ENCODE measurements around the gene UBAC1. TPM values are rescaled to one million over a fixed set of nuclear protein-coding genes. Genes with fewer than 3 reads are reported as not detected.

UBAC1 gene
- total RNA-seq, 2 experiments from 2014 or later, result 16.4 to 19.6 TPM

- Mint-ChIP-seq H3K4me1 (ENCODE audit: low read depth) (no peaks in the 10 kb centered on the region), H3K9me3 (no peaks in the 10 kb centered on the region), H3K36me3 (ENCODE audit: low read depth) (peaks cover 67% of the 10 kb centered on the region), H3K27ac (no peak overlapping the region), H3K4me3 (no peak overlapping the region), H3K27me3 (no peaks in the 10 kb centered on the region)
- CTCF ChIA-PET, result no interaction called here
- H3K4me3 ChIP-seq (ENCODE audit: low read length), result no peak overlapping the region
- peaks cover 0 to 5% of the 10 kb centered on the region in 2 experiments for H3K9me3 ChIP-seq (ENCODE audit: control insufficient read depth in 1 of 2, insufficient read depth in 1 of 2, low read length in 2 of 2)
- peaks cover under 1% of the 10 kb centered on the region for H3K4me1 ChIP-seq (ENCODE audit: insufficient read depth, low read length)
- TF ChIP-seq CTCF (IDR thresholded peaks at IDR 0.05), result no peak
- POLR2A ChIA-PET, result no interaction called here
- ATAC-seq (ENCODE audit: poor library complexity) (no peak), DNase-seq (no peak)
- H3K27ac ChIP-seq (ENCODE audit: low read depth in 1 of 2, low read length in 2 of 2), result no peak overlapping the region
- intact Hi-C loops (cut with DNase I, micrococcal nuclease), result no loop called here
- peaks cover 48% of the 10 kb centered on the region for H3K36me3 ChIP-seq (ENCODE audit: insufficient read depth, low read length)
- H3K27me3 ChIP-seq (ENCODE audit: control insufficient read depth in 1 of 2, insufficient read depth in 2 of 2, low read length in 2 of 2), result no peaks in the 10 kb centered on the region
Observed at GRCh38 chr9:135933114-135933513, 28.1 kb downstream of the UBAC1 start.

GRCh38 chr9:135932656-135933055 lies 28.5 kb downstream of the UBAC1 start:
- Mint-ChIP-seq H3K4me3 (no peak overlapping the region), H3K27ac (no peak overlapping the region), H3K9me3 (no peaks in the 10 kb centered on the region), H3K27me3 (no peaks in the 10 kb centered on the region), H3K36me3 (ENCODE audit: low read depth) (peaks cover 63% of the 10 kb centered on the region), H3K4me1 (ENCODE audit: low read depth) (no peaks in the 10 kb centered on the region)
- Histone ChIP-seq H3K4me3 (ENCODE audit: low read length) (no peak overlapping the region), H3K9me3 (ENCODE audit: control insufficient read depth in 1 of 2, insufficient read depth in 1 of 2, low read length in 2 of 2) (peaks cover 0 to 5% of the 10 kb centered on the region in 2 experiments), H3K36me3 (ENCODE audit: insufficient read depth, low read length) (peaks cover 43% of the 10 kb centered on the region), H3K27ac (ENCODE audit: low read depth in 1 of 2, low read length in 2 of 2) (no peak overlapping the region), H3K4me1 (ENCODE audit: insufficient read depth, low read length) (no peaks in the 10 kb centered on the region), H3K27me3 (ENCODE audit: control insufficient read depth in 1 of 2, insufficient read depth in 2 of 2, low read length in 2 of 2) (no peaks in the 10 kb centered on the region)
- POLR2A ChIA-PET, result no interaction called here
- TF ChIP-seq CTCF (IDR thresholded peaks at IDR 0.05), result no peak
- DNase-seq (no peak), ATAC-seq (ENCODE audit: poor library complexity) (no peak)
- intact Hi-C loops (cut with DNase I, micrococcal nuclease), result no loop called here
- CTCF ChIA-PET, result no interaction called here

GRCh38 chr9:135931349-135931820 lies 29.8 kb downstream of the UBAC1 start:
- no peaks in the 10 kb centered on the region for H3K27me3 Mint-ChIP-seq
- ATAC-seq (ENCODE audit: poor library complexity) (no peak), DNase-seq (no peak)
- H3K27ac ChIP-seq (ENCODE audit: low read depth in 1 of 2, low read length in 2 of 2), result no peak overlapping the region
- ChIA-PET POLR2A (no interaction called here), CTCF (no interaction called here)
- H3K4me1 ChIP-seq (ENCODE audit: insufficient read depth, low read length), result peaks cover 12% of the 10 kb centered on the region
- no peak overlapping the region for H3K27ac Mint-ChIP-seq
- H3K27me3 ChIP-seq (ENCODE audit: control insufficient read depth in 1 of 2, insufficient read depth in 2 of 2, low read length in 2 of 2), result no peaks in the 10 kb centered on the region
- H3K9me3 ChIP-seq (ENCODE audit: control insufficient read depth in 1 of 2, insufficient read depth in 1 of 2, low read length in 2 of 2), result peaks cover 0 to 2% of the 10 kb centered on the region in 2 experiments
- H3K4me3 ChIP-seq (ENCODE audit: low read length), result no peak overlapping the region
- H3K4me3 Mint-ChIP-seq, result no peak overlapping the region
- peaks cover 32% of the 10 kb centered on the region for H3K36me3 ChIP-seq (ENCODE audit: insufficient read depth, low read length)
- no peaks in the 10 kb centered on the region for H3K9me3 Mint-ChIP-seq
- TF ChIP-seq CTCF (IDR thresholded peaks at IDR 0.05), result no peak
- intact Hi-C loops (cut with DNase I, micrococcal nuclease), result no loop called here
- no peaks in the 10 kb centered on the region for H3K4me1 Mint-ChIP-seq (ENCODE audit: low read depth)
- peaks cover 51% of the 10 kb centered on the region for H3K36me3 Mint-ChIP-seq (ENCODE audit: low read depth)
